HG02981 (cell line): ENCODE measurements around the gene CELA2B.
"Not testable (repeated sequence)": the region's sequence is repeated elsewhere in the genome, so short reads cannot be mapped to it uniquely, and the experiment has no call there.

Experiments used
- ATAC-seq: cut with Tn5 transposase; IDR thresholded peaks from one replicate; pipeline ENCODE4 v1.9.1; 2021; ENCODE audit warnings: mild to moderate bottlenecking, moderate library complexity; ENCODE audit not compliant: unreplicated experiment

CELA2B gene

DNA sequence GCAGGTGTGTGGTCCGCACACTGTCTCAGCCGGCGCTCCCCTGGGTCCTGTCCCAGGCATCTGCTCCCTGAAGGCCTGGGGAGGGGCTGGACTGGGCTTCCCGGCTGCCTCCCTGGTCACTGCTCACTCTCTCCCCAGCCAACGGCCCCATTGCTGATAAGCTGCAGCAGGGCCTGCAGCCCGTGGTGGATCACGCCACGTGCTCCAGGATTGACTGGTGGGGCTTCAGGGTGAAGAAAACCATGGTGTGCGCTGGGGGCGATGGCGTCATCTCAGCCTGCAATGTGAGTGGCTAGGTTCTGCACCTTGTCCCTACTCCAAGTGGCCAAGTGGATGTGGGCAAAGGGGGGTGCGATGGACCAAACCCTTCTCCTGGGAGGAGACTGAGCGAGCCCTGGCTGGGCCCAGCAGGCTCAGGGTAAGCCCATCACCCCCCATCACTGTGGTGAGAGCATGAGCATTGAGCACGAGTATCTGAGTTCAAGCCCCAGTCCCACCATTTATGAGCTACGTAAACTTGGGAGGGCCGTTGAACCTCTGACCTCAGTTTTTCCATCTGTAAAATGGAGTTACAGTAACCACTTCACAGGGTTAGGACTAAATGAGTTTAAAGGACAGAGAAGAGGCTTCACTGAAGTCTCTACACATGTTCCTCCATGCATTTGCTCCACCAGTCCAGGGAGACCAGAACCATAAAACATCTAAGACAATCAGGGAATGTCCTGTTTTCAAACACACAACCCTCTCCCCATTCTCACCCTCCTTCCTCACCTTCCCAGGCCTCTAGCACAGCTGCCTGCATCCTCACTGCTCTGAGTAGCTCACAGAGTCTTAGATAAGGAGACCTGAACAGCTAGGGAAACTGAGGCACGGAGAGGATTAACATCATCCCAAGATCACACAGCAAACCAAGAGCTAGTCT lies 31.2 kb upstream of the CELA2B start:
- no peak for ATAC-seq

- ATAC-seq = no peak
These were observed 30.3 kb upstream of the CELA2B start for GRCh38 chr1:15445390-15446122.

DNA sequence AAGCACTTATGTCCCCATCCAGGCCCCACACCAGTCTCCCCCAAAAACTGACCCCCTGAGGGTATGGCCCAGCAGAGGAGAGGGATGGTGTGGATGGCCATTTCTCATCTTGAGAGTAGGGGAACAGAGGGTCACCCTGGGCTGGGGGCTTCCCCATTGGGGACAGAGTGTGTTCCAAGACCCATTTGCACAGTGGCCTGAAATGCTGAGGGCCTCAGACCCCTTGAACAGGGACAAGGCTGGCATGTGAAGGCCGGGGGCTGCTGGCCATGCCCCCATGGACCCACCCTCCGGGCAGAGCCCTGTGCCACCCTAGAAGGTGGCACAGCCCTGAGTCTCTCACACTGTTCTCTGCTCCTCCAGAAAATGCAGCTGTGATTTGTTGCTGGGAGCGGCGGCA lies 29.7 kb upstream of the CELA2B start:
- no peak for ATAC-seq

DNA sequence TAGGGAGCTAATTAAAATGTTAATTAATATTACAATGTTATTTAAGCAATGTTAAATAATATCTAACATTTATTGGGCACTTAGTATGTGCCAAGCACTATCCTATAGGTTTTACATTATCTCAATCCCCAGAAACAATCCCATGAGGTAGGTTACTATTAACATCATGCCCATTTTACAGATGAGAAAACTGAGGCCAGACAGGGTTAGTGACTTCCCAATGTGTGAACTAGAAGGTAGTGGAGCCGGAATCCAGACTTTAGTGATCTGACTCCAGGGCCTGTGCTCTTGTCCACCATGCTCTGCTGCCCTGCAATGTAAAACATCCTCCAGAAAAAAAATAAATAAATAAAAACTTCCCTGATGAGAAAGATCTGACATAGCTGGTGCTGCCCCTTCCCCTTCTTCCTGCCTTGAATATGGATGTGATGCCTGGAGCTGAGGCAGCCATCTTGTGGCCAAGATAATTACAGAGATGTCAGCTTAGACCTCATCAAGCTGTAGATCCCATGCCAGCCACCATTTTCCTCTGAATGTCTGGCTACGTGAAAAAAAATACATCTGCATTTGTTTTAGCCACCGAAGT lies 26.9 kb upstream of the CELA2B start:
- no peak for ATAC-seq

DNA sequence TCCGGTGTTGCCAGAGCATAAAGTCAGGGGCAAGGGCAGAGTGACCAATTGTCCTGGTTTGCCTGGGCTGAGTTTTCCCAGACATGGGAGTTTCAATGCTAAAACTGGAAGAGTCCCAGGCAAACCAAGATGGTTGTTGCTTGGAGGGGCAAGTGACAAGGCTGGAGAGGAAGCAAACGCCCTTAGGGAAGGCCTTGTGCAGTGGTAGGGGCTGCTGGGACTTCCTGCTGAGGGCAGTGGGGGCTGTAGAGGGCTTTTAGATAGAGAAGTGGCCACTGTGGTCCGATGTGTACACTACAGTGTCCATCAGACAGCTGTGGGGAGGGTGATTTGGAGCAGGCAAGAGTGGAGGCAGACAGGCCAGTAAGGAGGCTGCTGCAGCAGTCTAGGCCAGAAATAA lies 26.3 kb upstream of the CELA2B start:
- ATAC-seq = no peak

GRCh38 chr1:15451014-15451722 lies 24.7 kb upstream of the CELA2B start:
- no peak for ATAC-seq

- no peak for ATAC-seq
These were observed 23.7 kb upstream of the CELA2B start for GRCh38 chr1:15452216-15452615.

DNA sequence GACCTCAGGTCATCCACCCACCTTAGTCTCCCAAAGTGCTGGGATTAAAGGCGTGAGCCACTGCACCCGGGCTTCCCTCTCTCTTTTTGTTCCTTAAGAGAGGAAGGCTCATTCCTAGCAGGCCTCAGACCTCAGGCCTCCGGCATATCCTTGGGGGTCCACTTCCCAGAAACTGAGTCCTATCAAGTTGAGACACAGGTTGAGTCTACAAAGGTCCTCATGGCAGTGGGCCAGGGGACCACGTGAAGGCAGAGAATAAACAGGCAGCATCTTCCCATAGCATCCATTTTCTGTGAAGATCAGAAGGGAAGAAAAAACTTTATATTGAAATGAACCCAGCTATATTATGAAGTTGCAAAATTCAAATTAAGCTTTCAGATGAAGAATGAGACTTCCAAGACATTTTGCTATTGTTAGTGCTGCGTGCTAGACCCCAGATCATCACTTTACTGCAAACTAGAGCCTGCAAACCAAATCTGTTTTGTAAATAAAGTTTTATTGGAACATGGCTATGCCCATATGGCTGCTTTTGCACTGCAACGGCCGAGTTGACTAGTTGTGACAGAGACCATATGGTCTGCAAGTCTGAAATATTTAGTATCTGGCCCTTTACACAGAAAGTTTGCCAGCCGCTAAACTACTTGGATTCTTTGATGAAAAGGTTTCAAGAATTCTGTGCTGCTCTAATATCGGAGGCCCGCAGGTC lies 22.9 kb upstream of the CELA2B start:
- ATAC-seq = no peak

- ATAC-seq = no peak
These were observed 22.2 kb upstream of the CELA2B start for GRCh38 chr1:15453734-15454133.

- ATAC-seq = no peak
These were observed 21.6 kb upstream of the CELA2B start for GRCh38 chr1:15454256-15454655.

- ATAC-seq = no peak
These were observed 20.4 kb upstream of the CELA2B start for GRCh38 chr1:15455522-15455921.

- no peak for ATAC-seq
These were observed 19.5 kb upstream of the CELA2B start, which contains the start of gene CELA2A for GRCh38 chr1:15456313-15456954. TSS of gene CELA2A (plus strand) at chr1:15456732. CDS start at chr1:15456754, 22 bp downstream.

- ATAC-seq = no peak
These were observed 18.3 kb upstream of the CELA2B start for GRCh38 chr1:15457585-15457984.

DNA sequence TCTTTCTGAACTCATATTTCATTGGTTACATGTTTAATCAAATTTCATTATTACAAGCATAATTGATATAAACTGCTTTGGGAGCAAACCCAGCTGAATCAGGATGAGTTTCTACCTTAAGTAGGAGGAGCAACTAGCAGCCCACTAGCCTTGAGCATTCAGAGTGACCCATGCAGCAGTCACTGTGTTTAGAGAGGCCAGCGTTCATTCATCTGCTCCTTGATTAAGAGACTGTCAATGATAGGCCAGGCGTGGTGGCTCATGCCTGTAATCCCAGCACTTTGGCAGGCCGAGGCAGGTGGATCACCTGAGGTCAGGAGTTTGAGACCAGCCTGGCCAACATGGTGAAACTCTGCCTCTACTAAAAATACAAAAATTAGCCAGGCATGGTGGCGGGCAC lies 17.5 kb upstream of the CELA2B start:
- ATAC-seq = not testable (repeated sequence)

GRCh38 chr1:15459771-15460707 lies 15.9 kb upstream of the CELA2B start:
- no peak for ATAC-seq

DNA sequence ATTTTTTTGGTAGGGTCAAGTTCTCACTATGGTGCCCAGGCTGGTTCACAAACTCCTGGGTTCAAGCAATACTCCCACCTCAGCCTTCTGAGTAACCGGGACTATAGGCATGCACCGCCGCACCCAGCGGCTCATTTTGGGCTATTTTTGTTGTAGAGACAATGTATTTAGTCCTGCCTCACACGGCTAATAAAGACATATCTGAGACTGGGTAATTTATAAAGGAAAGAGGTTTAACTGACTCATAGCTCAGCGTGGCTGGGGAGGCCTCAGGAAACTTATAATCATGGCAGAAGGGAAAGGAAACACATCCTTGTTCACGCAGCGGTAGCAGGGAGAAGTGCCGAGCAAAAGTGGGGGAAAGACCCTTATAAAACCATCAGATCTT lies 15.2 kb upstream of the CELA2B start:
- no peak for ATAC-seq

GRCh38 chr1:15463064-15463800 lies 12.7 kb upstream of the CELA2B start:
- ATAC-seq = not testable (repeated sequence)

DNA sequence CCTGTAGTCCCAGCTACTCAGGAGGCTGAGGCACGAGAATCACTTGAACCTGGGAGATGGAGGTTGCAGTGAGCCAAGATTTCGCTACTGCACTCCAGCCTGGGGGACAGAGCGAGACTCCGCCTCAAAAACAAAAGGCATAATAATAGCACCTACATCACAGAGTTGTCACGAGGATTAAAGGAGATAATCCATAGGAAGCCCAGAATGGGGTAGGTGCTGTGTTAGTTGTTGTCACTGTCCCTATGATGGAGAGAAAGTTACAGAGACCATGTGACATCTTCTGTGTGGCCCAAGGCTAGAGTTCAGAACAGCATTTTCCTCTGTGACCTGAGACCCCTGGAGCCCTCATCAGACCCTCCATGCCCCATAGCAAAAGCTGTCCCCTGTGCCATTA lies 12.0 kb upstream of the CELA2B start:
- not testable (repeated sequence) for ATAC-seq
